HG03280 (cell line): ENCODE measurements around the gene SEMA4C.

Source experiments
- ATAC-seq: cut with Tn5 transposase; IDR thresholded peaks from one replicate; pipeline ENCODE4 v1.9.1; 2021; ENCODE audit warnings: mild to moderate bottlenecking, moderate library complexity; ENCODE audit not compliant: unreplicated experiment

Gene SEMA4C

DNA sequence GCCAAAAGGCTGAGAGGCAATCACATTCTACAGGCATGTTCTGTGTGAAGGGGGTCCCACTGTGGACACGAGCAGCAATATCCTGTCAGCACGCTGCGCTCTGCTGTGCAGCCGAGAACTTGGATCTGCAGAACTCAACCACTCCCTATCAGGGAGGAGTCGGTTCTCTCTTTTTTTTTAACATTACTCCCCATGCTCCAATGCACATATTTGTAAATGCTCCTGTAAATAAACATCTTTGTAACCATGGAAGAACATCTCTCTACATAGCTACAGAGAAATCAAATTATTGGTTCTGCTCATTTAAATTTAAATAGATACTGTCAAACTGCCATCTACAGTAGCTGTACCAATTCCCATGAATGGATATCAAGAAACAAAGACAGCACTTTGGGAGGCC, 23.1 kb downstream of the SEMA4C start:
- no peak for ATAC-seq

DNA sequence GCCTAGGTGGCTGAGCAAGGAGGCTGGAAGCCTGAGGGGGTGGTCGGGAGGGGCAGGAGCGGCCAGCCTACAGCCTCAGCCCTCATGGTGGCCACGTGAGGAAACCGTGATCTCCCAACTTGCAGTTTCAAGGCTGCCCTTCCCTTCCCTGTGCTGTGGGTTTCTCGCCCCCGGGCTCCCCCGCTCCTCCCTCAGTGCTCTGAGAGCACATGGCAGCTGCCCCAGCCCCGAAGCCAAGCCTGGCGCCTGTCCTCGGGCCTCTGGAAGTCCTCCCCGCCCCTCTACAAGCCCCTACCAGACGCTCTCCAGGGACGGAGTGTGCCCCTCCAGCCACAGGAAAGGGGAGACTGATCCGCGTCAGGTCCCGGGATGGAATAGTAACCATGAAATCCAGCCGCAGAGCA, 25.5 kb downstream of the SEMA4C start:
- no peak for ATAC-seq

DNA sequence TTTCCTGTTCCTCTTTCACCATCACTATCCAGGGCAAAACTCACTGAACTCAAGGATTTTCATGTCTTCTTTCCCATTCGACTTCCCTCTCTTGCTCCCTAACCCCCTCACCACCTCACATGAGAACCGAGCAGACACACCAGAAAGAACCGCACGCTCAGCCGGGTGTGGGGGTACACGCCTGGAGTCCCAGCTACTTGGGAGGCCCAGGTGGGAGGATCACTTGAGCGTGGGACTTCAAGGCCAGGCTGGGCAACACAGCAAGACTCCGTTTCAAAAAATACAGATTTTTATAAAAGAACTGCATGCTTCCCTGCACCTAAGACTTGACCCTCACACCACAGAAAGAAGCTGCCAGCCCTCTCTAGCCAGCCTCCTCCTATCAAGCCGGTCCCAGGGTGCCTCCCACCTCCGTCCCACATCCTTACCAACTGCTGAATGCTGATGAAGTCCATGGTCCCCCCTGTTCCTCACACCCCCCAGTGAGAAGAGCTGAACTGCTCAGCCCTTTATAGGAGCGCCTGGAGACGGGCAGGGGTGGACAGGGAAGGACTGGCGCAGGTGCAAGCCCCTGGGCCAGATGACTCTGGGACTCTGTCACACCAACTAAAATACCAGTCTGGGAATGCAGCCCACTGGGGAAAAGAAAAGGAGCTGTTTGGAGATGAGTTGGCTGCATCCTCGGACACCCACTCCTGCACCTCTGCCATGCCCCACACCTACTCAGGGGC, 26.2 kb downstream of the SEMA4C start, which contains the start of gene ANKRD23:
Gene ANKRD23, minus strand, starts transcription at position 484 of the 731 bp plus-strand sequence. Its CDS starts 29 bp downstream, at position 455.
- no peak for ATAC-seq

DNA sequence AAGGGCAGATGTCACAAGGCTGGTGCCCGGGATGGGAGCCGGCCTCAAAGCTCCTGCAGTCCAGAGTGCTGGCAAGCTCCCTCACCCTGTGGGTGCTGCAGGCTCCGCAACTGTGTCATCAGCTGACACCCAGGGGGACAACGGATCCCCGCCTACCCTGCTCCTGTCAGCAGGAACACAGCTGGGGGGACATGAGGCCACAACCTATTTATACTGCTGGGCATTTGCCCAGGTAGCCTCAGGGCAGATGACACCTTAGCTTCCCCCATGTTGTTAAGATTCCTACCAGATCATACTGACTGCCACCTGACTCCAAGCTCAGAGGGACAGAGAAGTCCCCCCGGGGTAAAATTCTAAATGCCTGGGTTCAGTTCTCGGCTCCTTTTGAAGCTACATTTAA, 27.3 kb downstream of the SEMA4C start:
- no peak for ATAC-seq

DNA sequence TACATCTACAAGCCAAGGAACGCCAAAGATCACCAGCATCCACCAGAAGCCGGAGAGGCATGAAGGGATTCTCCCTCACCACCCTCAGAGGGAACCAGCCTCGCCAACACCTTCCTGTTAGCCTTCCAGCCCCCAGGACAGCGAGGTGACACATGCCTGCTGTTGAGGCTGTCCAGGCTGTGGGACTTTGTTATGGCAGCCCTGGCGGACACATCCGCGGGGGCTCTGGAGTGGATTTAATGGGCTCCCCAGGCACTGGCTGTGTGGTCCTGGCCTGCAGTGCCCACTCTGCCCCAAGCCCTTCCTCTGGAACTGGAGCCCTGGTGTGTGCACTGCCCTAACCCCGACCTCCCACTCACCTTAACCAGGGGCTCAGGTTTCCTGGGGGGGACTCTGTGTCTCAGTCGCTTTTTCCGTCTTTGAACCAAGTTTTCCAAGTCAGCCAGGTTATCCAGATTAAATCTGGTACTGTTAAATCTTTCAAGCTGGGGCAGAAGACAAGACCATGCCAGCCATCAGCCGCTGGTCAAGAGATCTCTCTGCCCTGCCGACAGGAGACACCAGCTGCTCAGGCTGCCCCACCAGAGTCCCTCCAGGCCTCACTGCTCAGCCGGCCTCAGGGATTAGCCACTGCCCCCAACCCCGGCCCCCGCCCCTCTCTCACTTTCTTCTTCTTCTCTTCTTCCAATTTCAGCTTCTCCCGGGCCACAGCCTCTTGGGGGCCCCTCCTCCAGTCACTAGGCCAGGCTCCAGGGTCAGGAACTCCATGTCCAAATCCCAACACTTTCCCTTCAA, 28.0 kb downstream of the SEMA4C start:
- no peak for ATAC-seq

DNA sequence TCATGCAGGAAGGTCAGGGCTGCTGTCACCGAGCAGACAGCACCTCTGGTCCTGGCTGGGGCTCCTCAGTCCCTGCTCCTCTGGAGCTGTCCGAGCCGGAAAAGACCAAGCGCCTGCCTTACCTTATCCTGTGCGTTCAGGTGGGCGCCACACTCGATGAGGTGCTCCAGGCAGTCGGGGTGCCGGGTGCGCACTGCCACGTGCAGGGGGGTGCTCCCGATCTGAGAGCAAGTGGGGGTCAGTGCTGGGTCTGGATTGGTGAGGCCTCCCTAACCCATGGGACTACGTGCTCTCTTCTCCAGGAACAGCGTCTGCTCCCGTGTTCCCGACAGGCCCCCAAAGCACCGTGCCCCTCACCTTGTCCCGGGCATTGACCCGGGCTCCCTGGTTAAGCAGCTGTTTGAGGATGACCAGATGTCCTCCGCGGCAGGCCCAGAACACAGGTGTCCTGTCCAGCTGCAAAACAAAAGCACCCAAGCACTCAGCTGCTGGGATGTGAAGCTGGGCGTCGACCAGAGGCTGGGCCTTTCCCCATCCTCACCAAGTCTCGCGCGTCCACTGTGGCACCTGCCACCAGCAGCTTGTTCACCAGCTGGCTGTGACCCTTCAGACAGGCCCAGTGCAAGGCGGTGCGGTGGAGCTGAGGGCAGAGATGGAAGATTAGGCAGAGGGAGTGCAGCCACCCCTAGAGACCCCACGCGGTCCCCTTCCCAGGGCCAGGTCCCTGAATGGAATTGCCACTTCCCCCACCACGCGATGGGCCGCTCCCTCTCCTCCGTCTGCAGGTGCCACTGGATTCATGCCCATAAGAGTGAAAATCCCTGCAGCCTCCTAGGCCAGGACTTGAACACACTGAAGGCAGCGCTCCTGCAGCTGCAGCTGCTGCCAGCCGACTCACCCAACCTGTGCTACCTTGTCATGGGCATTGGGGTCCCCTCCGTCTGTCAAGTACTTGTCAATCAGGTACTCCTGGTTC, 29.7 kb downstream of the SEMA4C start:
- no peak for ATAC-seq

DNA sequence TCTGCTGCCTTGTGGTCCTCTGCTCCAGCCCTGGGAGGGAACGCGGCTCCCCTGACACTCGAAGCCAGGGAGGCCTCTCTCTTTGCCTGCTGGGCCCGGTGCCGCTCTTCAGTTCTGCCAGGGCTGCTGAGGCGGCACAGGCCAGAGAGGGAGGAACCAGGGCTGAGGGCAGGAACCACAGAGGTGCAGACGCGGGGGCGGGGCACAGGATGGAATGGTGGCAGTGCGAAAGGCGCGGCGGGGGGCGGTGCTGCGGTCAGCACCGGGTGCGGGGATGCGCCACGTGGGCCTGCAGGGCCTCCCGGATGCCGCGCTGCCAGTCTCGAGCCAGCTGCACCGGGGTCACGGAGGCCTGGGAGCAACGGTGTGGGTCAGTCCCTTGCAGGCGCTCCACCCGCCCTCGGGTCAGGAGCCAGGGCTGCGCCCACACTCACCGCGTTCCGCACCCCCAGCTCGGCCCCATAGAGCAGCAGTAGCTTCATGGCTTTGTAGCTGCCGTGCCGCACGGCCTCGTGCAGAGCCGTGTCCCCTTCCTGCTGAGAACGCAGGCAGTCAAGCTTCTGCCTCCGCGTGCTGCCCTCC, 30.5 kb downstream of the SEMA4C start:
- ATAC-seq: peak; percentile 64

DNA sequence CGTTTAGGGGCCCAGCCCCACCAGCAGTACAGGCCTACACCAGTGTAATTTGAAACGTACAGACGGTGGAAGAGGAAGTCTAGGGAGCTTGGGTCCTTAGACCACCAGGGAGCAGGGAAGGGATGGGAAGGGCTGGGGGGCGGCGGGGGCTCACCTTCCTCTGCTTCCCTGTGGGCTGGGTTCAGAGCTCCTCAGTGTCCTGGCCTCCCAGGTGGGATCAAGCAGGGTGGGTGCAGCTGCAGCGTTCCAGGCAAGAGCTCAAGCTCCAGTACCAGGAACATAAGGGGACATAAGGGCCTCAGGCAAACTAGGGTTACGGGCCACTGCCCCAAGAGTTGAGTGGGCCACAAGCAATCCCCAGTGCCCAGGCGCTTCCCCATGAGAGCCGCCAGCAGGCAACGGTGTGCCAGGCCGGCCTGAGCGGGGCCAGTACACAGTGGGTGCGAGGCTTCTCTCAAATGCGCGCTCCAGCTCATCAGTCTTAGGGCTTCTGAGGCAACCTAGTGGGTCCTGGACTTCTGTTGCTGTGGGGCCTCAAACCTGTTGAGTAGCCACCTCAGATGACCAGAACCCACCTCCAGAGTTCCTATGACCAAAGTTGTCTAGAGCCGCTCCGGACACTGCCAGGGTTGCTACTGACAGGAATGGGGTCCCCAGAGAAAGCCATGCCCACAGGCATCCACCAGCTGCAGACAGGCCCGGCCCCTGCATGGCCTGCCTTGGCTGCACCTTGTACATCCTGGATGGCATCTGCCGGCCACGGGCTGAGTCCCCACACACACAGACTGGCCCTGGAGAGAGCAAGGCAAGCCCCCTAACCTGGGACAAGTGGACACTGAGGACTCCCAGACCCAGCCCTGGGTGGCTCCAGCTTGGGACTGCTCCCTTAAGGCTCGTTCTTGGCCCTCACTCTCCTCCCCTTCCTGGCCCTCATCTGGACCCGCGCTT, 31.3 kb downstream of the SEMA4C start:
- no peak for ATAC-seq

DNA sequence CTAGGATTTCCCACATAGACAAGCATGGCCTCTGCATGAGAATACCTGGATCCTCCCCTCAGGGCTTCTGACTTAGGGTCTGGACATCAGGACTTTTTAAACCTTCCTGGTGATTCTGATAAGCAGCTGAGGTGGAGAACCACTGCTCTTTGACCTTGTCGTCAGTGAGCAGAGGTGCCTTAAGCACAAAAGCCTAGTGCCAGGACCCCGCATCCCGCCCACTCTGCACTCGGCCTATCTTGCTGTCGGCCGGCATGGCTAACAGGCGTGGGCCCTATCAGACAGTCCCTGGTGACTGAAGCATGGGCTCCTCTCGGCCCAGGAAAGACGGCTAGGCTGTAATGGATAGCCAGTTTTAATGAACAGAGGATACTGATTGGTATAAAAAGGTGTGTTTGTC, 32.3 kb downstream of the SEMA4C start:
- ATAC-seq: no peak

DNA sequence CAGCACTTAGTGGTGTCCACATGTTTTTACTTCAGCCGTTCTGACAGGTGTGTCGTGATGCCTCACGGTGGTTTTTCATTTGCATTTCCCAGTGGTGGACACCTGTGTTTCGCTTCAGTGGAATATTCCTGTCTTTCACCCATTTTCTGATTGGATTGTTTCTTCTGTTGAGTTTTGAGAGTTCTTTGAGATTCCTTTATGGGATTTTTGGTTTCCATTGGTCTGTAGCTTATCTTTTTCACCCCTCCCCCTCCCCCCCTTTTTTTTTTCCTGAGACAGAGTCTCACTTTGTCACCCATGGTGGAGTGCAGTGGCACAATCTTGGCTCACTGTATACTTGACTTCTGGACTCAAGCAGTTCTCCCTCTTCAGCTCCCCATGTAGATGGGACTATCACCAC, 34.0 kb downstream of the SEMA4C start:
- no peak for ATAC-seq

DNA sequence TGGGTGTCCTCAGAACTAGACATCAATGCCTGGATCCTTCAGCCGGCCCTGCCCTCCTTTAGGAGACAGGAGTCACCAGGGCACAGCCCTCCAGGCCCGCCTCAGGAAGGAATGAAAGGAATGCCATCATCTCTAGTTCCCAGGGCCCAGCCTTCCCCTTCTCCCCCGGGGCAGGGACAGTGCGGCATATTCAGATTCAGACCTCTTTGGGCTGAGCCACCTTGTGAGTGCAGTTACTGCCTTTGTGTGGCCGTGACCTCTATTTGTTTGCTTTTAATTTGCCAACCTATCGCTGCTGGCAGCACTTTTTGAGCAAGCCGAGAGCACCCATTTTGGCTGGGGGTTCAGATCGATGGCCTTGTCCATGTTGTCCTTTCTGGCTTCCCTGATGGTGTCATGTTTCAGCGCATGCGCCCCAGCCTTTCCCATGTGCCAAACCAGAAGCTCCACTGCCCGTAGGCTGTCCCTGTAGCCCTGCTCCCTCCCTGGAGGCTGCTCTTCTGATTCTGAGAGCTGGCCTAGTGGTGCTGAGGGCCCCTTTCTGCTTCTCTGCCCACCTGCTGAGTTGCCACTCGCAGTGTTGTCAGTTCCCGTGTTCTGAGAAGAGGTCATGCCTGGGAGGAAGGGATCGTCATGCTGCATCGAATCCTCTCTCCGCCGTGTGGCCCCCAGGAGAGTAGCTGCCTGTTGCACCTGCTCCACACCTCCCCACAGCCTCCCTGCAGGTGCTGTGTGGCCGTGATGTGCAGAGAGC, 36.9 kb downstream of the SEMA4C start:
- ATAC-seq: no peak

DNA sequence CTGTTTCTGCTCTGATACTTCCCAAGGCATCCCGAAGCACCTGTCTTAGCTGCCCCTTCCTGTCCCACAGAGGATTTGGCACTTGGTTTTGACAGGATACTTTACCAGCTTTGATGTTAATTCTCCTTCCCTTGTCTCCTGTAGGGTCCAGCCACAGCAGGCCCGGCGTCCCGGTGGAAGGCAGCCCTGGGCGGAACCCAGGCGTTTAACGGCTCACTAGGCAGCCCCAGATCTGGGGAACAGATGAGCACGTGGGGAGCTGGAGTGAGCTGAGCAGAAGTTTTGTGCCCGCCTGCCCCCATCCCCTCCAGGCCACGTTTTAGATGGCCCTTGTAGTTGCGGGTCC, 37.5 kb downstream of the SEMA4C start:
- no peak for ATAC-seq

DNA sequence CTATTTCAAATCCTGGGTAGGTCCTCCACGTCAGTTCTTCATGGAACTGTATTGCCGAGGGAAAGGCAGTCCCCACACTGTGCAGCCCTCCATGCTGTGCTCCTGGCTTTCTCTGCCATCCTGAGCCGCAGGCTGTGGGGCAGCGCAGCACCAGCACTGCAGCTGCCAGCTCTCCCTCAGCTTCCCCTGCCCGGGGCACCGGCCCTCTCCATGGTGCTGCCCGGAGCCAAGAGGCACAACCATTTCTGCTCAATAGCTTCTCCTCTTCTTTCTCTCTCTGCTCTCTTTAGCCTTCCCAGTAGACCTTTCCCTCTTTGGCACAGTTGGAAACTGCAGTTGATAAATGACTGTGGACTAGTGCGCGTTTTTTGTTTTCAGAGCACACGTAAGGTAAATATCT, 38.2 kb downstream of the SEMA4C start:
- ATAC-seq: no peak

DNA sequence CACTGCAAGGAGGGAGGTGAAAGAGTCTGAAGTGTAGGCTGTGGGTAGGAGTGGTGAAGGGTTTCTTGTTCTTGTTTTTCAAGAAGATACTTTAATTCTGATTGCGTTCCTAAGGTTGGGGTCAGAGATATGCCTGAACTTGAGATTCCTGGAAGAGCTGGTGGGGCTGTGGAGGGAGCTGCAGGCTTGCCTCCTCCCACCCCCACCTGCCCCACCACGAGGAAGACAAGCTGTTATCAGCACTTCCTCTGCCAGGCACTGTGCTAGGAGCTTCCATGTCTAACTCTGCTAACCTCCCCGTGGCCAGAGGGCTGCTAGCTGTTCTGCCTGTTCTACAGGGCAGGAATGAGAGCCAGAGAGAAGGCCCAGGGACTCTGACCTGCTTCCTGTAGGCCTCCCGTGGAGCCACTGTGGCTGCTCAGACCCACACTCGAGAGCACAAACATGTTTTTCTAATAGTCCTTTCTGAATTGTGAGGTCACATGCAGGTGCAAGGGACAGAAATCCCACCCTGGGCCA, 39.8 kb downstream of the SEMA4C start:
- no peak for ATAC-seq

DNA sequence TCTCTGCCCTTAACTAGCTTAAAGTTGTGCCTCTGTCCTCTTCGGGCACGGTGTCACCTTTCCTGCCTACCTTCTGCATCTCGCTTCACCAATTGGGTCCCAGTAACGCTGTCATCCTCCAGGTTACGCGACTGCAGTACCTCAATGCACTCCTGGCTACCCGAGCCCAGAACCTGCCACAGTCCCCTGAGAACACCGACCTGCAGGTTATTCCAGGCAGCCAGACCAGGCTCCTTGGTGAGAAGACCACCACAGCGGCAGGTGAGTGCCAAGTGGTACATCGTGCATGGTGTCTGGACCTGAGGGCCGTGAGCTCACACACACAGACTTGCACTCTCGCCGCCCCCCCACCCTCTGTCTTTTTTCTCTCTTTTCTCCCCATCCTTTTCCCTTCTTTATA, 41.0 kb downstream of the SEMA4C start:
- ATAC-seq: no peak

DNA sequence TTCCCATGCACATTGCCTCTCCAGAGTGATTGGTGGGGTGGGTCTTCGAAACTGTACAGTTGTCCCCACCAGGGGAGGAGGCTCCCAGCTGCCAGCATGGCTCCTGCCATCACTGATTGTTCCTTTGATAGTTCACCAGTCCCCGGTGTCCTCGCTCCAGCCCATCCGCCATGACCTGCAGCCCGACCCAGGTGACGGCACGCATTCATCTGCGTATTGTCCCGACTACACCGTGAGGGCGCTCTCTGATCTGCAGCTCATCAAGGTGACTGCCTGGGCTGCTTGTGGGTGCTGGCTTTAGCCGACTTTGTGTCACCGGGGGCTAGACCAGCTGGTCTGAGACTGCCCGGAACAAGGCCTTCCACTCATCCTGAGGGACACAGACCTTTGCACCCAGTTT, 41.4 kb downstream of the SEMA4C start:
- ATAC-seq: no peak

DNA sequence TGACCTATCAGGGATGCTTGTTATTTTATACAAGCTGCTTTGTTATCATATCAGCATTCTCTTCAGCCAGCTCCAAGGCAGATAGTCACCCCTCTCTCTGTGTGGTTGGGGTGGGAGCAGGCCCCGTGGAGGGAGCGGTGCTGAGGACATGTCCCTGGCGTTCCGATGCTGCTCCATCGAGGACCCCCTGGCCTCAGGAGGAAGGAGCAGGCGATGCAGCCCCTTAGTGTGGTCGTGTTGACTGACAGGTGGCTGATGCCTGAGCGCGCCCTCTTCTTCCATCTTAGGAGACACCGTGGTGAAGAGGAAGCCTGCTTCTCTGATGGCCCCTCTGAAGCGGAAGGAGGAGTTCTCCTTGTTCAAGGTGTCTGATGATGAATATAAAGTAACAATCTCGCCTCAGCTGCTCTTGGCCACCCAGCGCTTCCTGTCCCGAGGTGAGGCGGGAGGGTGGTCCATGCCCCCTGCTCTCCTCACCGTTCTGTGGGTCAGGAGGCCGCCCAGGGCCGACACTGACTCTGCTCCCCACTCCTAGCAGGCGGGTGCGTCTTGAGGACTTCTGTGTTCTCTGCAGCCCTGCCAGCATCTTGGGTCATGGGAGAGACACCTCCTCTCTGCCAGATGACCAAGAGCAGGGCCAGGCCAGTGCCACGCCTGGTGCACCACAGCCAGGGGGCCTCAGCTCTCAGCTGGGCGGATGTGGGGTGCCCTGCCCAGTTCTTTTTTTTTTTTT, 43.2 kb downstream of the SEMA4C start:
- no peak for ATAC-seq

DNA sequence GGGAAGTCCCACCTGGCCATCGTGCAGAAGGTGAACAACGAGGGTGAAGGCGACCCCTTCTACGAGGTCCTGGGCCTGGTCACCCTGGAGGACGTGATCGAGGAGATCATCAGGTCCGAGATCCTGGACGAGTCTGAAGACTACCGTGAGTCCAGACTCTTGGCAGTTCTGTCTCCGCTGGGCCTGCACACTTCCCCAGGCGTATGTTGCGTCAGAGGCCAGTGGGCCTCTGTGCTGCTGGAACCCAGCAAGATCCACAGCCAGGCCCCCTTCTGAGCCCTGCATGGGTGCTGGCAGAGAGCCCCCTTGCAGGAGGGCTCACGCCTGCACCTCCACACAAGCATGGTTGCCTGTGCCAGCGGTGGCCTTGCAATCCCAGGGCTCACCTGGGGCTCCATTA, 44.8 kb downstream of the SEMA4C start:
- ATAC-seq: no peak
